Naive thymus-derived CD8-positive, alpha-beta T cell (primary cell): ENCODE data around the gene WDPCP. TPM values are rescaled to one million over a fixed set of nuclear protein-coding genes. Genes with fewer than 3 reads are reported as not detected.
"Not testable (repeated sequence)": the region's sequence is repeated elsewhere in the genome, so short reads cannot be mapped to it uniquely, and the experiment has no call there.

ENCODE experiments used
- ATAC-seq, 2 donors: fragments of 150-1000 bp; cut with Tn5 transposase in 1 of 2; sonication (Bioruptor Pico), chemical (Tn5 transposase) in 1 of 2; 1 replicate in 1 of 2; 2 replicates in 1 of 2; pipeline ENCODE4 v1.10.0; 2021; ENCODE audit warnings: mild to moderate bottlenecking in 2 of 2, moderate library complexity in 2 of 2
- POLR2A ChIA-PET: fragments of 350-600 bp; sonication (Branson Sonifier 250); formaldehyde crosslinking; loops from one replicate; lab custom pipeline; 2021; ENCODE audit warnings: antibody characterized with exemption; lab: Charles Lee
- DNase-seq, 10 donors: peaks; one replicate each; pipeline versions ENCODE4 v3.0.0 to v3.0.0-alpha.2; 2020 to 2022
- H3K27ac Mint-ChIP-seq, 10 donors: one replicate each; pipeline ENCODE4 v1.8.0; 2020 to 2022; ENCODE audit warnings: mild to moderate bottlenecking in 10 of 10, mixed read lengths in 10 of 10, moderate library complexity in 4 of 10, inconsistent platforms in 1 of 10
- H3K27me3 Mint-ChIP-seq, 5 donors: one replicate each; pipeline ENCODE4 v1.8.0; 2021 to 2022; ENCODE audit warnings: mixed read lengths in 5 of 5
- H3K36me3 Mint-ChIP-seq, 3 donors: one replicate each; pipeline ENCODE4 v1.8.0; 2020 to 2022; ENCODE audit warnings: mixed read lengths in 3 of 3, mild to moderate bottlenecking in 2 of 3, inconsistent platforms in 1 of 3
- H3K4me1 Mint-ChIP-seq, 4 donors: one replicate each; pipeline ENCODE4 v1.8.0; 2021 to 2022; ENCODE audit warnings: mixed read lengths in 4 of 4
- H3K4me3 Mint-ChIP-seq, 10 donors: one replicate each; pipeline ENCODE4 v1.8.0; 2020 to 2022; ENCODE audit warnings: mild to moderate bottlenecking in 10 of 10, mixed read lengths in 10 of 10, moderate library complexity in 6 of 10, inconsistent platforms in 1 of 10
- H3K9me3 Mint-ChIP-seq, 9 donors: one replicate each; pipeline ENCODE4 v1.8.0; 2020 to 2022; ENCODE audit warnings: mixed read lengths in 9 of 9, mild to moderate bottlenecking in 3 of 9, inconsistent platforms in 1 of 9, moderate library complexity in 1 of 9
- polyA plus RNA-seq, 3 donors: library from polyadenylated mRNA; unstranded; fragments of 300-500 nt; fragmentation: Illumina TruSeq; gene quantifications; one replicate each; pipeline ENCODE4 v1.2.3, GENCODE V29; 2021
- total RNA-seq, 8 experiments: library from RNA in 2 of 8; stranded (reverse) in 2 of 8; gene quantifications; one replicate each; pipeline ENCODE4 v1.2.3 and lab custom pipeline; 2021 to 2026

WDPCP gene, protein sequence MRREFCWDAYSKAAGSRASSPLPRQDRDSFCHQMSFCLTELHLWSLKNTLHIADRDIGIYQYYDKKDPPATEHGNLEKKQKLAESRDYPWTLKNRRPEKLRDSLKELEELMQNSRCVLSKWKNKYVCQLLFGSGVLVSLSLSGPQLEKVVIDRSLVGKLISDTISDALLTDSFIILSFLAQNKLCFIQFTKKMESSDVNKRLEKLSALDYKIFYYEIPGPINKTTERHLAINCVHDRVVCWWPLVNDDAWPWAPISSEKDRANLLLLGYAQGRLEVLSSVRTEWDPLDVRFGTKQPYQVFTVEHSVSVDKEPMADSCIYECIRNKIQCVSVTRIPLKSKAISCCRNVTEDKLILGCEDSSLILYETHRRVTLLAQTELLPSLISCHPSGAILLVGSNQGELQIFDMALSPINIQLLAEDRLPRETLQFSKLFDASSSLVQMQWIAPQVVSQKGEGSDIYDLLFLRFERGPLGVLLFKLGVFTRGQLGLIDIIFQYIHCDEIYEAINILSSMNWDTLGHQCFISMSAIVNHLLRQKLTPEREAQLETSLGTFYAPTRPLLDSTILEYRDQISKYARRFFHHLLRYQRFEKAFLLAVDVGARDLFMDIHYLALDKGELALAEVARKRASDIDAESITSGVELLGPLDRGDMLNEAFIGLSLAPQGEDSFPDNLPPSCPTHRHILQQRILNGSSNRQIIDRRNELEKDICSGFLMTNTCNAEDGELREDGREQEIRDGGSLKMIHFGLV
- total RNA-seq (10 to 100 TPM; 12.9 to 14.7 TPM), polyA plus RNA-seq (1 to 10 TPM; 3.5 to 7.9 (median 5.8) TPM), total RNA-seq (lab: John Stamatoyannopoulos, UW) (11.9 to 26.1 (median 16.8) reads per million in 6 experiments)

DNA sequence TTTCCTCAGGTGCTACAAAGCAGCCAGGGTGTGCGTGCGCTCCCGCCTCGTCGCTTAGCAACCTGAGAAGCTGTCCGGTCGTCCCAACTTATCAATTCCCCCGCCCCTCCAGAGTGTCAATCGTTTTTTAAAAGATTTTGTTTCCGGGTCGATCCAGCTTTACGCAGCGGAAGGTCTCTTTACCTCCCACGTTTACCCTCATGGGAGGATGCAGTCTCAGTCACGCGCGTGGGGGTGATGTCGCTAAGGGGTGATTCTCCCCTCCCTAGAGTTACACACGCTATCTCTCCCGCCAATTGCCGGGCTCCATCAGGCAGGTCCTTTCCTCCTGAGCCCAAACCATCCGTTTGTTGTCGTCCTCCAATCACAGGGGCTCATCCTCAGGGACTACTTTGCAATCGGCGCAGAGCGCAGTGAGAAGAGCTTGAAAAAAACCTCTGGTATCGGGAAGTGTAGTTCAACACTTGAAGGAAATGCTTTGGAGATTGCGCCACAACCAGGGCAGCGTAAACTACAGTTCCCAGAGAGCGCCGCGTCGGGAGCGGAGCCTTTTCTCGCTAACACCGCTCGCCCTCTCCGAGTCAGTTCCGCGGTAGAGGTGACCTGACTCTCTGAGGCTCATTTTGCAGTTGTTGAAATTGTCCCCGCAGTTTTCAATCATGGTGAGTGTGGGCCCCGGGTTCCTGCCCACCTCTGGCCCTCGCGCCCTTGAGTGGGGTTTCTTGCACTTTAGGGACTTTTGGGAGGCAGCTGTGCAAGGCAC lies at the start of gene WDPCP, which contains the start of gene MDH1:
TSS of gene WDPCP (minus strand) at position 93 of the 763 bp plus-strand sequence. CDS start 206 bp downstream, outside the sequence.
TSS of gene MDH1 (plus strand) at position 579 of the 763 bp plus-strand sequence. CDS start at position 660, 81 bp downstream.
- POLR2A ChIA-PET, result interaction anchor here (0.6 to 1.8 kb wide), 11 partner anchors 10 to 1824 kb away, joined by 3 to 23 read pairs (median 4); partner anchors contain the start of genes ACTR2, RAB1A and UGP2
- peaks cover 22 to 53% (median 47%) of the 10 kb centered on the region in 4 donors for H3K4me1 Mint-ChIP-seq
- ATAC-seq (peak; percentile 88), DNase-seq (peak; percentile 77 to 98 (median 94))
- H3K27me3 Mint-ChIP-seq, result no peaks in the 10 kb centered on the region
- peaks cover 0 to 17% (median 3%) of the 10 kb centered on the region in 3 donors for H3K36me3 Mint-ChIP-seq
- H3K4me3 Mint-ChIP-seq, result peak within 1 kb of the TSS; percentile 91 to 98 (median 94)
- peak within 1 kb of the TSS; percentile 93 to 99 (median 96) for H3K27ac Mint-ChIP-seq
- H3K9me3 Mint-ChIP-seq, result no peaks in the 10 kb centered on the region

DNA sequence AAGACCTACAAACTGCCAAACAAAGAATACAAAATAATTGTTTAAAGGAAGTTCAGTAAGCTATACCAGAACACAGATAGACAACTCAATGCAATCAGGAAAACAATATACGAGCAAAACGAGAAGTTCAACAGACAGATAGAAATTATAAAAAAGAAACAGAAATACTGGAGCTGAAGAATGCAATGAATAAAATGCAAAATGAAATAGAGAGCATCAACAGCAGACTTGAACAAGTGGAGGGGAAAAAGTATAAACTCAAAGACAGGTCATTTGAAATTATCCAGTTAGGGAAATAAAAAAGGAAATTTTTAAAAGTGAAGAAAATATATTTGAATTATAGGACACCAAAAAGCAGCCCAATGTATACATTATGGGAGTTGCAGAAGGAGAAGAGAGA lies 44.1 kb upstream of the WDPCP start:
- POLR2A ChIA-PET, result no interaction called here
- ATAC-seq (no peak), DNase-seq (no peak)
- Mint-ChIP-seq H3K27me3 (peaks cover 0 to 5% (median 0%) of the 10 kb centered on the region in 5 donors), H3K9me3 (peaks cover 16 to 70% (median 47%) of the 10 kb centered on the region in 9 donors), H3K4me3 (no peak overlapping the region), H3K36me3 (peaks cover 2 to 57% (median 19%) of the 10 kb centered on the region in 3 donors), H3K4me1 (no peaks in the 10 kb centered on the region), H3K27ac (no peak overlapping the region)

- peaks cover 15 to 68% (median 47%) of the 10 kb centered on the region in 9 donors for H3K9me3 Mint-ChIP-seq
- peaks cover 2 to 56% (median 18%) of the 10 kb centered on the region in 3 donors for H3K36me3 Mint-ChIP-seq
- no peak overlapping the region for H3K27ac Mint-ChIP-seq
- peaks cover 0 to 6% (median 1%) of the 10 kb centered on the region in 5 donors for H3K27me3 Mint-ChIP-seq
- H3K4me3 Mint-ChIP-seq, result no peak overlapping the region
- H3K4me1 Mint-ChIP-seq, result no peaks in the 10 kb centered on the region
- POLR2A ChIA-PET, result no interaction called here
- ATAC-seq (no peak), DNase-seq (no peak)
Measured at GRCh38 chr2:63631501-63631900, 43.2 kb upstream of the WDPCP start.

DNA sequence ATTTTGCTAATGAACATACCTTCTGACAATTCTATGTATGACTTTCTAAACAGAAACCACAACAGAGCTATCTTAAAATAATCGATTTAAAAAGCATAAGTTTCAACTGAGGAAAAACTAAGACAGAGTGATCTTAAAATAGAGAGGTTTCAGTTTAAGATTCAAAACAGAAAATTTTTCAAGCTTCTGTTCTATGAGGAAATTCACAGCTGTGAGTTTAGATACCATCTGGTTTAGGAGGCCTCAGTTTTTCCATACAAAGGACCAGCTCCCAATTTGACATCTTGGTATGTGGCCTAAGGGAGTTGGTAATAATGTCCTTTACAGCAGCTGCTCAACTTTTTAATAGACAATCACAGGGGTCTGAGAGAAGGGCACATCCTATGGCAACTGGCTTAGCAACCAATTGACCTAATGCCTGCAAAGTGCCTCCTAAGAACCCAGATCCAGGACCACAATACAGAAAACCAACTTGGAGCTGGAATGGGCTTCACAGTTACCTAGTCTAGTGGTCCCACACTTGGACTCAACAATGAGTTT lies 40.2 kb upstream of the WDPCP start:
- POLR2A ChIA-PET, result interaction anchor here (0.5 kb wide), 1 partner anchor 233 kb away, joined by 3 read pairs; no protein-coding TSS in a partner anchor
- no peak for ATAC-seq
- no peak overlapping the region for H3K27ac Mint-ChIP-seq

GRCh38 chr2:63627866-63628265 lies 39.6 kb upstream of the WDPCP start:
- H3K9me3 Mint-ChIP-seq, result peaks cover 10 to 48% (median 28%) of the 10 kb centered on the region in 9 donors
- POLR2A ChIA-PET, result no interaction called here

More for the DNA sequence above, 40.2 kb upstream of the WDPCP start:
- H3K27me3 Mint-ChIP-seq, result peaks cover 0 to 11% (median 3%) of the 10 kb centered on the region in 5 donors
- peaks cover 2 to 31% (median 9%) of the 10 kb centered on the region in 3 donors for H3K36me3 Mint-ChIP-seq
- no peaks in the 10 kb centered on the region for H3K4me1 Mint-ChIP-seq
- DNase-seq, result no peak
- H3K9me3 Mint-ChIP-seq, result peaks cover 11 to 54% (median 32%) of the 10 kb centered on the region in 9 donors
- no peak overlapping the region for H3K4me3 Mint-ChIP-seq

GRCh38 chr2:63623763-63624162 lies 35.5 kb upstream of the WDPCP start:
- ATAC-seq, DNase-seq, POLR2A ChIA-PET, H3K4me1 Mint-ChIP-seq, H3K27ac Mint-ChIP-seq, H3K4me3 Mint-ChIP-seq, H3K36me3 Mint-ChIP-seq: not testable (repeated sequence)
- peaks cover 4 to 18% (median 7%) of the 10 kb centered on the region in 5 donors for H3K27me3 Mint-ChIP-seq
- peaks cover 0 to 18% (median 3%) of the 10 kb centered on the region in 9 donors for H3K9me3 Mint-ChIP-seq

More at GRCh38 chr2:63627866-63628265, 39.6 kb upstream of the WDPCP start:
- Mint-ChIP-seq H3K27ac (no peak overlapping the region), H3K36me3 (peaks cover 2 to 25% (median 9%) of the 10 kb centered on the region in 3 donors), H3K4me1 (peaks cover 0 to 1% (median 0%) of the 10 kb centered on the region in 4 donors), H3K4me3 (no peak overlapping the region), H3K27me3 (peaks cover 0 to 17% (median 4%) of the 10 kb centered on the region in 5 donors)
- DNase-seq (no peak), ATAC-seq (no peak)

GRCh38 chr2:63622751-63623150 lies 34.5 kb upstream of the WDPCP start:
- ATAC-seq, result no peak
- H3K36me3 Mint-ChIP-seq, result no peaks in the 10 kb centered on the region
- H3K27me3 Mint-ChIP-seq, result peaks cover 4 to 19% (median 7%) of the 10 kb centered on the region in 5 donors

DNA sequence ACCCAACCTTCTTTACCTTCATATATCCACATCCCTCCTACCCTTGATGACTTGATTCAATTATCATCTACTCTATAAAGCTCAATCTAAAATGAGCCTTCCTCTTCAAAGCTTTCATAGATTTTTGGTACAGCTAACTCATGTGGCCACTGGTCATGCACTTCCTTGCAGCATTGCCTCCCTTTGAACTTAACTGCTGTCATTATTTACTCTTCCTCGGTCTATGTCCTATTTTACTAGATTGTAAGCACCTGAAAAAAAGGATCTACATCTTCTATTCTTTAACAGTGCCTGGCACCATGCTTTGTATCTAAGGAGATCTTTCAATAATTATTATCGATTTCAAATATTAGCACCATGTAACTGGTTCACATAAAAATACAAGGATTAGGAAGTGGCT lies 31.1 kb upstream of the WDPCP start:
- no peaks in the 10 kb centered on the region for H3K36me3 Mint-ChIP-seq
- peaks cover 0 to 1% (median 0%) of the 10 kb centered on the region in 4 donors for H3K4me1 Mint-ChIP-seq
- ATAC-seq (no peak), DNase-seq (no peak)
- H3K4me3 Mint-ChIP-seq, result no peak overlapping the region
- H3K9me3 Mint-ChIP-seq, result peaks cover 0 to 6% (median under 1%) of the 10 kb centered on the region in 9 donors
- no peak overlapping the region for H3K27ac Mint-ChIP-seq
- POLR2A ChIA-PET, result interaction anchor here (0.6 kb wide), 1 partner anchor 252 kb away, joined by 3 read pairs; no protein-coding TSS in a partner anchor
- peaks cover 4 to 24% (median 7%) of the 10 kb centered on the region in 5 donors for H3K27me3 Mint-ChIP-seq

More at GRCh38 chr2:63622751-63623150, 34.5 kb upstream of the WDPCP start:
- Mint-ChIP-seq H3K4me3 (no peak overlapping the region), H3K27ac (no peak overlapping the region), H3K9me3 (peaks cover 0 to 18% (median 3%) of the 10 kb centered on the region in 9 donors), H3K4me1 (peaks cover 0 to 1% (median 0%) of the 10 kb centered on the region in 4 donors)
- no peak for DNase-seq
- POLR2A ChIA-PET, result no interaction called here

GRCh38 chr2:63617366-63617765 lies 29.1 kb upstream of the WDPCP start:
- H3K27me3 Mint-ChIP-seq, result peaks cover 3 to 18% (median 7%) of the 10 kb centered on the region in 5 donors

DNA sequence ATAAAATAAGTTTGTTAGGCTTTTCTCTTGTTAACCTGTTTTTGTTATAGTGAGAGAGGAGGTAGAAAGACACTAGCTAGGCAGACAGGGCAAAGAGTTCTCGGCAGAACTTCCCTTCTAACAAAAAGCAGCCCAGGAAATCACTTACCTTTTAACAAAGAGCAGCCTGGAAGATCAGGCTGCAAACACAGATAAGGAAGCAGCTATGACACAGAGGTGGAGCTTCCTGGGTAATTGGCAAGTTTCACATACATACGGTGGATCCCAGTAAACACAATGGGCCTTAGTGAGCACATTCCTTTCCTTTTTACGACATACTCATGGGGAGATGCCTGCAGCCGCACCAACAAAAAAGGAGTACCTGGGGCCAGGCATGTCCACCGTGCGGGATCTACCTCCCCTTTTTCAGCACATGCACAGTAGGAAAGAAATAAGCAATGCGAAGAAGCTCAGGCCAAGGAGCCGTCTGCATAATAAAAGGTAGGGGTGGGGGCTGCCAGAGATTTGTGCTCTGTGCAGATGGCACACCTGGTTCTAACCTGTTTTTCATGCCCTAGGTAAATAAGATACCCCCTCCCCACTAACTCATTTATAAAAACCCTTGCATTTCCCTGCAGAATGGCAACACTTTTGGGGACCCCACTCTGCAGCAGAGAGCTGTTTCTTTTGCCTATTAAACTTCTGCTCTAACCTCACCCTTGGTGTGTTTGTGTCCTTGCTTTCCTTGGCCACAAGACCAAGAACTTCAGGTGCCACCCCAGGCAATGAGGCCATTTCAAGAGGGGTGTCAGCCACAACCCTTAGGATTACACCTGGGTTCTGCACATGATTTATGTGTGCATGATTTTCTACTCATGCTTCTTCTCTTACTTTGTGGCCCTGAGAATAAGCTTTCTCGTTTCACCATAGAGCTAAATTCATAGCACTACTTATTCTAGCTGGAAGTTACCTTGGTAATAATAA lies 27.0 kb upstream of the WDPCP start:
- peaks cover 0 to 3% (median 0%) of the 10 kb centered on the region in 9 donors for H3K9me3 Mint-ChIP-seq
- H3K4me3 Mint-ChIP-seq, result no peak overlapping the region
- H3K27me3 Mint-ChIP-seq, result peaks cover 3 to 18% (median 5%) of the 10 kb centered on the region in 5 donors
- H3K36me3 Mint-ChIP-seq, result no peaks in the 10 kb centered on the region
- H3K4me1 Mint-ChIP-seq, result no peaks in the 10 kb centered on the region
- no peak overlapping the region for H3K27ac Mint-ChIP-seq
- ATAC-seq (no peak), DNase-seq (no peak)
- POLR2A ChIA-PET, result no interaction called here

More at GRCh38 chr2:63617366-63617765, 29.1 kb upstream of the WDPCP start:
- no peak for DNase-seq
- no peak for ATAC-seq
- POLR2A ChIA-PET, result no interaction called here
- Mint-ChIP-seq H3K4me1 (no peaks in the 10 kb centered on the region), H3K27ac (no peak overlapping the region), H3K4me3 (no peak overlapping the region), H3K36me3 (no peaks in the 10 kb centered on the region), H3K9me3 (peaks cover 0 to 3% (median 0%) of the 10 kb centered on the region in 9 donors)
